ENCODE data around the gene FAM81B.

Gene FAM81B

GRCh38 chr5:95374061-95374460 lies 17.1 kb upstream of the FAM81B start:
- Histone ChIP-seq H3K27me3 (ENCODE audit: control insufficient read depth, insufficient read depth, low read length) (no peaks in the 10 kb centered on the region), H3K36me3 (ENCODE audit: control insufficient read depth, insufficient read depth, low read length) (no peaks in the 10 kb centered on the region), H3K9ac (no peak overlapping the region), H3K4me3 (ENCODE audit: low read depth, low read length) (no peak overlapping the region), H3K4me2 (ENCODE audit: low read length) (no peak overlapping the region), H3K79me2 (no peaks in the 10 kb centered on the region), H3K27ac (no peak overlapping the region), H2AFZ (no peak overlapping the region), H3K9me3 (ENCODE audit: control insufficient read depth, low read length) (no peaks in the 10 kb centered on the region), H3K4me1 (no peaks in the 10 kb centered on the region)
- no peak for TF ChIP-seq CTCF (IDR thresholded peaks at IDR 0.05)

- Histone ChIP-seq H3K27me3 (ENCODE audit: control insufficient read depth, insufficient read depth, low read length) (no peaks in the 10 kb centered on the region), H3K27ac (no peak overlapping the region), H3K36me3 (ENCODE audit: control insufficient read depth, insufficient read depth, low read length) (no peaks in the 10 kb centered on the region), H3K4me1 (no peaks in the 10 kb centered on the region), H2AFZ (no peak overlapping the region), H3K4me2 (ENCODE audit: low read length) (no peak overlapping the region), H3K4me3 (ENCODE audit: low read depth, low read length) (no peak overlapping the region), H3K9ac (no peak overlapping the region), H3K9me3 (ENCODE audit: control insufficient read depth, low read length) (no peaks in the 10 kb centered on the region), H3K79me2 (no peaks in the 10 kb centered on the region)
- no peak for TF ChIP-seq CTCF (IDR thresholded peaks at IDR 0.05)
These were observed 15.6 kb upstream of the FAM81B start for GRCh38 chr5:95375591-95375990.

- Histone ChIP-seq H3K36me3 (ENCODE audit: control insufficient read depth, insufficient read depth, low read length) (no peaks in the 10 kb centered on the region), H2AFZ (no peak overlapping the region), H3K79me2 (no peaks in the 10 kb centered on the region), H3K4me3 (ENCODE audit: low read depth, low read length) (no peak overlapping the region), H3K9ac (no peak overlapping the region), H3K4me2 (ENCODE audit: low read length) (no peak overlapping the region), H3K9me3 (ENCODE audit: control insufficient read depth, low read length) (no peaks in the 10 kb centered on the region), H3K4me1 (no peaks in the 10 kb centered on the region), H3K27me3 (ENCODE audit: control insufficient read depth, insufficient read depth, low read length) (no peaks in the 10 kb centered on the region), H3K27ac (no peak overlapping the region)
- TF ChIP-seq CTCF (IDR thresholded peaks at IDR 0.05) = no peak
These were observed 12.0 kb upstream of the FAM81B start for GRCh38 chr5:95379133-95379532.

DNA sequence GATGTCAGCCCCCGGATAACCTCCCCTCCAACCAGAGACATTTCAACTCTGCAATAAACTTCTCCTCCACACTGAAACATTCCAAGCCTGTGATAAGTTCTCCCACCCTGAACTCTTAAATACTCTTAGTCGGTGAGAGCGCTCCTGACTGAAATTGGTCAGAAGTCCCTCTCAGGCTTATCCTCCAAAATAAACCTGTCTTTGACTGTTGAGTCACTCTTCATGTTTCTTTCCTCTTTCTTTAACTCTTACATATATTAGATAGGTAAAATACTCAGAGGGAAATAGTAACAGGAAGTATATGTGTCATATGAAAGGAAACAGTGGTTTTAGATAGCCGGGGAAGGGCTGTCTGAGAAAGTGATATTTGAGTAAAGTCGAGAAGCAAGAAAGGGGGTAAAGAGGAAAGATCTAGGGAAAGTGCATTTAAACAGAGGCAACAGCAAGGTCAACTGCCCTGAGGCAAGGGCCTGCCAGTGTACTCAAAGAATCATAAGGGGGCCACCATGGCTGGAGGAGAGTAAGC lies 11.0 kb upstream of the FAM81B start:
- no peaks in the 10 kb centered on the region for H3K9me3 ChIP-seq (ENCODE audit: control insufficient read depth, low read length)
- no peaks in the 10 kb centered on the region for H3K36me3 ChIP-seq (ENCODE audit: control insufficient read depth, insufficient read depth, low read length)
- no peak overlapping the region for H3K9ac ChIP-seq
- no peak overlapping the region for H3K27ac ChIP-seq
- H2AFZ ChIP-seq = no peak overlapping the region
- H3K4me1 ChIP-seq = no peaks in the 10 kb centered on the region
- no peaks in the 10 kb centered on the region for H3K79me2 ChIP-seq
- no peak overlapping the region for H3K4me2 ChIP-seq (ENCODE audit: low read length)
- no peak overlapping the region for H3K4me3 ChIP-seq (ENCODE audit: low read depth, low read length)
- H3K27me3 ChIP-seq (ENCODE audit: control insufficient read depth, insufficient read depth, low read length) = no peaks in the 10 kb centered on the region
- TF ChIP-seq CTCF (IDR thresholded peaks at IDR 0.05) = no peak

- H3K4me2 ChIP-seq (ENCODE audit: low read length) = no peak overlapping the region
- H3K4me3 ChIP-seq (ENCODE audit: low read depth, low read length) = no peak overlapping the region
- TF ChIP-seq CTCF (IDR thresholded peaks at IDR 0.05) = no peak
- no peak overlapping the region for H3K9ac ChIP-seq
- no peaks in the 10 kb centered on the region for H3K9me3 ChIP-seq (ENCODE audit: control insufficient read depth, low read length)
- no peaks in the 10 kb centered on the region for H3K4me1 ChIP-seq
- no peak overlapping the region for H3K27ac ChIP-seq
- H2AFZ ChIP-seq = no peak overlapping the region
- H3K27me3 ChIP-seq (ENCODE audit: control insufficient read depth, insufficient read depth, low read length) = no peaks in the 10 kb centered on the region
- H3K36me3 ChIP-seq (ENCODE audit: control insufficient read depth, insufficient read depth, low read length) = no peaks in the 10 kb centered on the region
- H3K79me2 ChIP-seq = no peaks in the 10 kb centered on the region
These were observed 8.4 kb upstream of the FAM81B start for GRCh38 chr5:95382801-95383200.
